Erythroblast (primary cell): ENCODE data around the gene DCHS1.

Experiments
- GATA1 ChIP-seq: IDR thresholded peaks from 2 replicates; pipeline ENCODE4 v1.6.1; 2011; ENCODE audit warnings: low read depth, mild to moderate bottlenecking, control low read depth, low read length, moderate library complexity
- POLR2A ChIP-seq: IDR thresholded peaks from 2 replicates; pipeline ENCODE4 v1.6.1; 2011; ENCODE audit warnings: mild to moderate bottlenecking, low read length

- TF ChIP-seq POLR2A: no peak
- no peak for TF ChIP-seq GATA1
Observed at GRCh38 chr11:6616596-6617250, 38.9 kb downstream of the DCHS1 start.
